ENCODE measurements around the gene PLCD1.

DNA sequence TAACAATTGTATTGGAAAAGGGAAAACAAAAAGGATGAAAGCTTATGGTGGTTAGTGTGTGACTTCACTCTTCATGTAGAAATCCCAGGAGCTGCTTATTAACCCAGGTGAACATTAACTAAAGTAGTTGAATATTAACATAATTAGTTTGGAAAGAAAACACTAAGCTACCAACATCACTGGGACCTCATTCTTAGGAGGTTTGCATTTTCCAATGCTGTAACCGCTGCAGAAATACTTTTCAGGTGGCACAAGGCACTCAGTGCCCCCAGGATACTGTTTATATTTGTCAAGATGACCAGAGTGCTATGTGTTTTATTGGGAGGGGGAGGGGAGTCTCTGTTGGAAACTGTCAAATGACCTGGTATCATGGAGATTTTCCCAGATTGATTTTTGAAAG, 64.7 kb downstream of the PLCD1 start:
- TF ChIP-seq, protein P1, sequence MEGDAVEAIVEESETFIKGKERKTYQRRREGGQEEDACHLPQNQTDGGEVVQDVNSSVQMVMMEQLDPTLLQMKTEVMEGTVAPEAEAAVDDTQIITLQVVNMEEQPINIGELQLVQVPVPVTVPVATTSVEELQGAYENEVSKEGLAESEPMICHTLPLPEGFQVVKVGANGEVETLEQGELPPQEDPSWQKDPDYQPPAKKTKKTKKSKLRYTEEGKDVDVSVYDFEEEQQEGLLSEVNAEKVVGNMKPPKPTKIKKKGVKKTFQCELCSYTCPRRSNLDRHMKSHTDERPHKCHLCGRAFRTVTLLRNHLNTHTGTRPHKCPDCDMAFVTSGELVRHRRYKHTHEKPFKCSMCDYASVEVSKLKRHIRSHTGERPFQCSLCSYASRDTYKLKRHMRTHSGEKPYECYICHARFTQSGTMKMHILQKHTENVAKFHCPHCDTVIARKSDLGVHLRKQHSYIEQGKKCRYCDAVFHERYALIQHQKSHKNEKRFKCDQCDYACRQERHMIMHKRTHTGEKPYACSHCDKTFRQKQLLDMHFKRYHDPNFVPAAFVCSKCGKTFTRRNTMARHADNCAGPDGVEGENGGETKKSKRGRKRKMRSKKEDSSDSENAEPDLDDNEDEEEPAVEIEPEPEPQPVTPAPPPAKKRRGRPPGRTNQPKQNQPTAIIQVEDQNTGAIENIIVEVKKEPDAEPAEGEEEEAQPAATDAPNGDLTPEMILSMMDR (conservative IDR thresholded peaks at IDR 0.05; ENCODE audit: low read length), result no peak
- TF ChIP-seq EZH2phosphoT487 (IDR thresholded peaks at IDR 0.05; ENCODE audit: borderline replicate concordance, low read depth, low read length), result no peak

Measured in OCI-LY7 (cell line).